Spleen (tissue), 11 donors: ENCODE measurements around the gene TNFRSF25. TPM values are rescaled to one million over a fixed set of nuclear protein-coding genes. Genes with fewer than 3 reads are reported as not detected.

Experiments
- DNase-seq: peaks from one replicate; pipeline ENCODE4 v3.0.0-alpha.2; 2020
- H3K27ac ChIP-seq, 8 donors: fragments of 200-600 bp; sonication (generic) in 7 of 8; 1 replicate in 4 of 8; 2 replicates in 4 of 8; pipeline versions ENCODE4 v1.5.0 to v1.8.0; 2016 to 2021; ENCODE audit warnings: inconsistent platforms in 4 of 8, mild to moderate bottlenecking in 4 of 8, moderate library complexity in 1 of 8
- H3K27me3 ChIP-seq, 7 donors: fragments of 200-600 bp; sonication (generic) in 6 of 7; replicated peaks in 1 of 7; 1 replicate in 4 of 7; 2 replicates in 3 of 7; pipeline versions ENCODE4 v1.5.0 to v1.8.0; 2016 to 2021; ENCODE audit warnings: inconsistent platforms in 3 of 7, mild to moderate bottlenecking in 1 of 7
- H3K36me3 ChIP-seq, 6 donors: fragments of 200-600 bp; sonication (generic) in 5 of 6; 1 replicate in 4 of 6; 2 replicates in 2 of 6; pipeline versions ENCODE4 v1.5.0 to v1.8.0; 2016 to 2021; ENCODE audit warnings: inconsistent platforms in 2 of 6
- H3K4me1 ChIP-seq, 6 donors: fragments of 200-600 bp; sonication (generic) in 5 of 6; 1 replicate in 3 of 6; 2 replicates in 3 of 6; pipeline versions ENCODE4 v1.5.0 to v1.8.0; 2016 to 2021; ENCODE audit warnings: inconsistent platforms in 3 of 6
- H3K4me3 ChIP-seq, 8 donors: fragments of 200-600 bp; sonication (generic) in 7 of 8; 1 replicate in 4 of 8; 2 replicates in 4 of 8; pipeline versions ENCODE4 v1.5.0 to v1.8.0; 2016 to 2021; ENCODE audit warnings: inconsistent platforms in 4 of 8, mild to moderate bottlenecking in 4 of 8, moderate library complexity in 2 of 8
- H3K9me3 ChIP-seq, 8 donors: fragments of 200-600 bp; sonication (generic) in 7 of 8; 1 replicate in 4 of 8; 2 replicates in 4 of 8; pipeline versions ENCODE4 v1.5.0 to v1.8.0; 2016 to 2021; ENCODE audit warnings: inconsistent platforms in 4 of 8
- POLR2A ChIP-seq, 3 donors: fragments of 450-650 bp; IDR thresholded peaks; one replicate each; pipeline ENCODE4 v1.5.1; 2017; ENCODE audit warnings: antibody characterized with exemption in 3 of 3, mild to moderate bottlenecking in 1 of 3
- POLR2AphosphoS5 ChIP-seq, 3 donors: sonication (generic); formaldehyde crosslinking; IDR thresholded peaks; one replicate each; pipeline ENCODE4 v1.5.1; 2017; ENCODE audit warnings: antibody characterized with exemption in 3 of 3
- WGBS, 5 donors: extraction: QIAGEN DNeasy Blood & Tissue Kit in 3 of 5; methylation state at CpG; one replicate each; pipeline versions ENCODE4 v1.1.5 to v1.1.7; 2013 to 2018; 5-methylcytosine and 5-hydroxymethylcytosine counted together
- intact Hi-C: fragments of 100-400 bp; cut with DNase I; formaldehyde crosslinking; loops from one replicate; pipeline ENCODE4 v1.15.0; 2023; ENCODE audit warnings: low total_unique reads
- polyA plus RNA-seq, 3 donors: library from polyadenylated mRNA; stranded (reverse); fragments of 200-250 nt; gene quantifications; one replicate each; pipeline ENCODE4 v1.2.1, GENCODE V29; 2013
- total RNA-seq, 7 donors: library from RNA; depleted of rRNA in 3 of 7; stranded (reverse); fragments of >200 nt in 3 of 7; fragmentation: NEBNext Ultra II Directional in 4 of 7; extraction: Animal tissue kit (Norgen Biotek cat#: 25700) in 4 of 7; gene quantifications; one replicate each; pipeline versions ENCODE4 v1.1.0 to v1.2.1, GENCODE V29; 2016 to 2021
- TF ChIP-seq, protein P1 (sequence below), 11 experiments: fragments of 200-600 bp in 7 of 11; fragments of 450-650 bp in 4 of 11; sonication (generic) in 4 of 11; IDR thresholded peaks in 8 of 11; conservative IDR thresholded peaks in 3 of 11; 1 replicate in 7 of 11; 2 replicates in 4 of 11; pipeline versions ENCODE4 v1.4.0 to v1.8.0; 2016 to 2021; ENCODE audit warnings: antibody characterized with exemption in 11 of 11, inconsistent platforms in 4 of 11, mild to moderate bottlenecking in 1 of 11
- donor health status: healthy with polysubstance abuse.
- donor health status: DM: no; HTN: no; CAD: no; lungs with moderate emphysema.
- donor health status: DM: no; HTN: no; CAD: no.
- donor health status: Bipolar disorder and iron deficiency.
- donor health status: healthy.
- donor health status: DM: no; HTN: no; CAD: no.
- donor health status: DM: yes; HTN: yes; CAD: no.

The TNFRSF25 gene
- total and polyA plus RNA-seq, 10 donors: 30.9 to 147 (median 66.8) TPM

- intact Hi-C loops: no loop called here
- WGBS, 5 donors: 52 to 78% (median 63%) methylated on average over 3 to 4 of the region's 4 CpGs
- H3K36me3 ChIP-seq: no peaks in the 10 kb centered on the region
- no peaks in the 10 kb centered on the region for H3K9me3 ChIP-seq
- peaks cover 0 to 50% (median 5%) of the 10 kb centered on the region in 7 donors for H3K27me3 ChIP-seq
- H3K4me3 ChIP-seq: no peak overlapping the region
- H3K27ac ChIP-seq: peak overlapping the region; percentile 26 to 86 (median 78)
- peaks cover 22 to 92% (median 70%) of the 10 kb centered on the region in 6 donors for H3K4me1 ChIP-seq
- DNase-seq: peak; percentile 72
- TF ChIP-seq POLR2AphosphoS5 (IDR thresholded peaks at IDR 0.05) (no peak), POLR2A (IDR thresholded peaks at IDR 0.05) (no peak)
These were observed 33.3 kb upstream of the TNFRSF25 start for GRCh38 chr1:6499296-6499695.

GRCh38 chr1:6498576-6499111, 32.7 kb upstream of the TNFRSF25 start:
- peaks cover 22 to 96% (median 71%) of the 10 kb centered on the region in 6 donors for H3K4me1 ChIP-seq
- no peaks in the 10 kb centered on the region for H3K36me3 ChIP-seq
- H3K27me3 ChIP-seq: peaks cover 0 to 50% (median 5%) of the 10 kb centered on the region in 7 donors
- intact Hi-C loops: no loop called here
- no peak for TF ChIP-seq POLR2A (IDR thresholded peaks at IDR 0.05)
- TF ChIP-seq POLR2AphosphoS5 (IDR thresholded peaks at IDR 0.05): no peak
- TF ChIP-seq, protein P1, sequence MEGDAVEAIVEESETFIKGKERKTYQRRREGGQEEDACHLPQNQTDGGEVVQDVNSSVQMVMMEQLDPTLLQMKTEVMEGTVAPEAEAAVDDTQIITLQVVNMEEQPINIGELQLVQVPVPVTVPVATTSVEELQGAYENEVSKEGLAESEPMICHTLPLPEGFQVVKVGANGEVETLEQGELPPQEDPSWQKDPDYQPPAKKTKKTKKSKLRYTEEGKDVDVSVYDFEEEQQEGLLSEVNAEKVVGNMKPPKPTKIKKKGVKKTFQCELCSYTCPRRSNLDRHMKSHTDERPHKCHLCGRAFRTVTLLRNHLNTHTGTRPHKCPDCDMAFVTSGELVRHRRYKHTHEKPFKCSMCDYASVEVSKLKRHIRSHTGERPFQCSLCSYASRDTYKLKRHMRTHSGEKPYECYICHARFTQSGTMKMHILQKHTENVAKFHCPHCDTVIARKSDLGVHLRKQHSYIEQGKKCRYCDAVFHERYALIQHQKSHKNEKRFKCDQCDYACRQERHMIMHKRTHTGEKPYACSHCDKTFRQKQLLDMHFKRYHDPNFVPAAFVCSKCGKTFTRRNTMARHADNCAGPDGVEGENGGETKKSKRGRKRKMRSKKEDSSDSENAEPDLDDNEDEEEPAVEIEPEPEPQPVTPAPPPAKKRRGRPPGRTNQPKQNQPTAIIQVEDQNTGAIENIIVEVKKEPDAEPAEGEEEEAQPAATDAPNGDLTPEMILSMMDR (IDR thresholded peaks at IDR 0.05 in 8 of 11, conservative IDR thresholded peaks at IDR 0.05 in 3 of 11): no peak
- WGBS, 5 donors: 38 to 69% (median 61%) methylated on average over 6 to 13 of the region's 13 CpGs
- H3K4me3 ChIP-seq: peak overlapping the region in 1 of 8 donors; percentile 80
- H3K27ac ChIP-seq: peak overlapping the region; percentile 26 to 86 (median 78)
- DNase-seq: peak; percentile 66
- no peaks in the 10 kb centered on the region for H3K9me3 ChIP-seq

- peaks cover 0 to 50% (median 5%) of the 10 kb centered on the region in 7 donors for H3K27me3 ChIP-seq
- no peaks in the 10 kb centered on the region for H3K9me3 ChIP-seq
- peak overlapping the region; percentile 33 to 80 (median 54) for H3K4me3 ChIP-seq
- DNase-seq: peak; percentile 73
- intact Hi-C loops: no loop called here
- TF ChIP-seq, protein P1 (IDR thresholded peaks at IDR 0.05 in 8 of 11, conservative IDR thresholded peaks at IDR 0.05 in 3 of 11): no peak
- no peak for TF ChIP-seq POLR2AphosphoS5 (IDR thresholded peaks at IDR 0.05)
- H3K36me3 ChIP-seq: no peaks in the 10 kb centered on the region
- 25 to 50% (median 48%) methylated on average over 9 to 20 of the region's 20 CpGs for WGBS, 5 donors
- peaks cover 21 to 96% (median 73%) of the 10 kb centered on the region in 6 donors for H3K4me1 ChIP-seq
- peak overlapping the region in 6 of 8 donors; percentile 48 to 86 (median 81) for H3K27ac ChIP-seq
These were observed 32.0 kb upstream of the TNFRSF25 start for GRCh38 chr1:6497867-6498575.

DNA sequence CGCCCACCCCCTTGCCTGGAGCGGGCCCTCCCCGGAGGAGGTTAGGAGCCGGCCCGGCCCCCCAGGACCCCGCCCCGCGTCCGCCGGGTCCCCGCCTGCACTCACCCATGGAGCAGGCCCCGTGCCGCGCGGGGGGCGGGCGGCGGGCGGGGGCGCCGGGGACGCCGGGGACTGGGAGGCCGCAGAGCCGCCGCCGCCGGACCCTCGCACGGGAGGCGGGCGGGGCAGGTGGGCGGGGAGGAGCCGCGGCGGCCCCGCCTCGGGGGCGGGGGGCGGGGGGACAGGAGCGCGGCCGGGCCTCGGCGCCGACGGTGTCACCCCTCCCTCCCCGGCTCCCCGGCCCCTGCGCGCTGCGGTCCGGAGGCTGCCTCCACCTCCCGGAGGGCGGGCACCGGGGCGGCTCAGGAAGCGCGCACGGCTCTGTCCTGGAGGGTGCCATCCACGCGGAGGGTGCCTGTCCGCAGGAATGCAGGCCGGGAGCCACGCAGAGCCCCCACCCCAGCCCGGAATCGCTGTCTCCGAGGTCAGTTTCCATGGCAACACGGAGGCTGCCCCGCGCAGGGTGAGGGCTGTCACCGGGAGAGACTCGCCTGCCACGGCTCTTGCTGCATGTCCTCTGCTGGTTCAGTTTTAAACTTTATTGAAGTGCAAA, 31.4 kb upstream of the TNFRSF25 start:
- Histone ChIP-seq H3K4me1 (peaks cover 18 to 96% (median 72%) of the 10 kb centered on the region in 6 donors), H3K4me3 (peak overlapping the region; percentile 39 to 80 (median 54)), H3K9me3 (no peaks in the 10 kb centered on the region), H3K27ac (peak overlapping the region; percentile 41 to 86 (median 80)), H3K27me3 (peaks cover 0 to 47% (median 5%) of the 10 kb centered on the region in 7 donors), H3K36me3 (no peaks in the 10 kb centered on the region)
- TF ChIP-seq POLR2AphosphoS5 (IDR thresholded peaks at IDR 0.05) (peak in 2 of 3 donors; percentile 62 to 68), POLR2A (IDR thresholded peaks at IDR 0.05) (no peak)
- intact Hi-C loops: no loop called here
- 0 to 1% (median 0%) methylated on average over 3 to 74 of the region's 74 CpGs for WGBS, 5 donors
- DNase-seq: peak; percentile 84

GRCh38 chr1:6496890-6497214, 30.9 kb upstream of the TNFRSF25 start:
- H3K4me1 ChIP-seq: peaks cover 18 to 96% (median 71%) of the 10 kb centered on the region in 6 donors
- no peak for DNase-seq
- WGBS, 5 donors: 3 to 6% (median 5%) methylated on average over 11 to 21 of the region's 21 CpGs
- peak overlapping the region; percentile 35 to 80 (median 49) for H3K4me3 ChIP-seq
- peak overlapping the region; percentile 41 to 86 (median 80) for H3K27ac ChIP-seq
- H3K9me3 ChIP-seq: no peaks in the 10 kb centered on the region
- TF ChIP-seq POLR2A (IDR thresholded peaks at IDR 0.05) (no peak), POLR2AphosphoS5 (IDR thresholded peaks at IDR 0.05) (no peak)
- TF ChIP-seq, protein P1 (IDR thresholded peaks at IDR 0.05 in 8 of 11, conservative IDR thresholded peaks at IDR 0.05 in 3 of 11): no peak
- intact Hi-C loops: no loop called here
- no peaks in the 10 kb centered on the region for H3K36me3 ChIP-seq
- peaks cover 0 to 46% (median 5%) of the 10 kb centered on the region in 7 donors for H3K27me3 ChIP-seq
